H9 (cell line): Measurements from ENCODE around the gene CCL26. TPM values are rescaled to one million over a fixed set of nuclear protein-coding genes. Genes with fewer than 3 reads are reported as not detected.

Experiments
- DNase-seq: peaks from one replicate; pipeline ENCODE4 v3.0.0-alpha.2; 2017
- H2AFZ ChIP-seq: one replicate; pipeline ENCODE4 v1.6.1; 2013; ENCODE audit warnings: mild to moderate bottlenecking, low read length, control low read depth, moderate library complexity
- H2AK5ac ChIP-seq: 2 replicates; pipeline ENCODE4 v1.6.1; 2013; ENCODE audit warnings: low read length, control low read depth, mixed read lengths; ENCODE audit not compliant: insufficient read length
- H2BK120ac ChIP-seq: one replicate; pipeline ENCODE4 v1.6.1; 2013; ENCODE audit warnings: low read depth, mild to moderate bottlenecking, low read length, control low read depth, inconsistent platforms; ENCODE audit not compliant: poor library complexity, severe bottlenecking
- H2BK12ac ChIP-seq: 2 replicates; pipeline ENCODE4 v1.6.1; 2013; ENCODE audit warnings: low read length, control low read depth, mixed read lengths, low read depth; ENCODE audit not compliant: insufficient read length
- H2BK15ac ChIP-seq: 2 replicates; pipeline ENCODE4 v1.6.1; 2013; ENCODE audit warnings: low read depth, low read length, control low read depth
- H2BK20ac ChIP-seq: one replicate; pipeline ENCODE4 v1.6.1; 2013; ENCODE audit warnings: low read depth, mild to moderate bottlenecking, low read length, control low read depth, inconsistent platforms; ENCODE audit not compliant: poor library complexity, severe bottlenecking
- H2BK5ac ChIP-seq: 2 replicates; pipeline ENCODE4 v1.6.1; 2013; ENCODE audit warnings: low read length, control low read depth, mixed read lengths; ENCODE audit not compliant: insufficient read length
- H3K14ac ChIP-seq: 2 replicates; pipeline ENCODE4 v1.6.1; 2013; ENCODE audit warnings: low read length, control low read depth; ENCODE audit not compliant: insufficient read depth
- H3K18ac ChIP-seq: 2 replicates; pipeline ENCODE4 v1.6.1; 2013; ENCODE audit warnings: low read depth, mild to moderate bottlenecking, mixed read lengths, low read length, control low read depth; ENCODE audit not compliant: insufficient read length
- H3K23ac ChIP-seq: 2 replicates; pipeline ENCODE4 v1.6.1; 2013; ENCODE audit warnings: low read length, control low read depth, mixed read lengths, low read depth; ENCODE audit not compliant: insufficient read length
- H3K23me2 ChIP-seq: 2 replicates; pipeline ENCODE4 v1.6.1; 2013; ENCODE audit warnings: low read depth, mild to moderate bottlenecking, mixed read lengths, low read length, control low read depth; ENCODE audit not compliant: insufficient read length, poor library complexity, severe bottlenecking
- H3K27ac ChIP-seq: 2 replicates; pipeline ENCODE4 v1.5.1; 2013; ENCODE audit warnings: low read length, control low read depth, mixed read lengths, low read depth; ENCODE audit not compliant: insufficient read length
- H3K27me3 ChIP-seq: 2 replicates; pipeline ENCODE4 v1.6.1; 2013; ENCODE audit warnings: low read length, control low read depth, inconsistent platforms; ENCODE audit not compliant: insufficient read depth
- H3K4ac ChIP-seq: 2 replicates; pipeline ENCODE4 v1.6.1; 2013; ENCODE audit warnings: low read depth, mild to moderate bottlenecking, control low read depth, inconsistent platforms, low read length, moderate library complexity
- H3K4me1 ChIP-seq: 2 replicates; pipeline ENCODE4 v1.6.1; 2013; ENCODE audit warnings: low read length, control low read depth, inconsistent platforms; ENCODE audit not compliant: insufficient read depth
- H3K4me2 ChIP-seq: 2 replicates; pipeline ENCODE4 v1.6.1; 2013; ENCODE audit warnings: low read length, control low read depth, mixed read lengths; ENCODE audit not compliant: insufficient read length, insufficient read depth
- H3K56ac ChIP-seq: 2 replicates; pipeline ENCODE4 v1.6.1; 2013; ENCODE audit warnings: low read depth, mild to moderate bottlenecking, mixed read lengths, low read length, control low read depth; ENCODE audit not compliant: insufficient read length
- H3K79me1 ChIP-seq: 2 replicates; pipeline ENCODE4 v1.6.1; 2013; ENCODE audit warnings: low read depth, mild to moderate bottlenecking, moderate library complexity, low read length, control low read depth, inconsistent platforms; ENCODE audit not compliant: insufficient read depth, poor library complexity, severe bottlenecking
- H3K79me2 ChIP-seq: 2 replicates; pipeline ENCODE4 v1.6.1; 2013; ENCODE audit warnings: low read length, control low read depth, inconsistent platforms; ENCODE audit not compliant: insufficient read depth
- H3K9ac ChIP-seq: 2 replicates; pipeline ENCODE4 v1.6.1; 2013; ENCODE audit warnings: low read length, control low read depth, mixed read lengths; ENCODE audit not compliant: insufficient read length; ENCODE audit errors: extremely low read depth
- H3K9me3 ChIP-seq: one replicate; pipeline ENCODE4 v1.6.1; 2013; ENCODE audit warnings: low read depth, low read length, inconsistent platforms; ENCODE audit not compliant: control insufficient read depth
- H3T11ph ChIP-seq: one replicate; pipeline ENCODE4 v1.6.1; 2013; ENCODE audit warnings: mild to moderate bottlenecking, low read length, control low read depth, inconsistent platforms
- H4K20me1 ChIP-seq: one replicate; pipeline ENCODE4 v1.6.1; 2013; ENCODE audit not compliant: control insufficient read depth, insufficient read length, insufficient read depth
- H4K5ac ChIP-seq: 2 replicates; pipeline ENCODE4 v1.6.1; 2013; ENCODE audit warnings: low read depth, mild to moderate bottlenecking, mixed read lengths, low read length, control low read depth; ENCODE audit not compliant: insufficient read length
- H4K8ac ChIP-seq: replicated peaks from 2 replicates; pipeline ENCODE4 v1.6.1; 2013; ENCODE audit warnings: low read length, control low read depth, mixed read lengths, low read depth; ENCODE audit not compliant: insufficient read length
- H4K91ac ChIP-seq: 2 replicates; pipeline ENCODE4 v1.6.1; 2013; ENCODE audit warnings: low read depth, mild to moderate bottlenecking, moderate library complexity, mixed read lengths, low read length, control low read depth; ENCODE audit not compliant: insufficient read length
- H3K27ac Mint-ChIP-seq, 3 experiments: 2 replicates in 2 of 3; 3 replicates in 1 of 3; pipeline ENCODE4 v1.8.0; 2020 to 2021; ENCODE audit warnings: mixed read lengths in 3 of 3, mild to moderate bottlenecking in 1 of 3, moderate library complexity in 1 of 3
- H3K27me3 Mint-ChIP-seq: 2 replicates; pipeline ENCODE4 v1.8.0; 2021; ENCODE audit warnings: low read depth, mild to moderate bottlenecking, moderate library complexity, mixed read lengths
- H3K36me3 Mint-ChIP-seq, 3 experiments: 2 replicates in 2 of 3; 3 replicates in 1 of 3; pipeline ENCODE4 v1.8.0; 2020 to 2021; ENCODE audit warnings: low read depth in 3 of 3, mixed read lengths in 3 of 3; ENCODE audit not compliant: insufficient read depth in 1 of 3
- H3K4me1 Mint-ChIP-seq, 2 experiments: 2 replicates each; pipeline ENCODE4 v1.8.0; 2020; ENCODE audit warnings: mixed read lengths in 2 of 2
- H3K4me3 Mint-ChIP-seq, 2 experiments: 2 replicates in 1 of 2; 3 replicates in 1 of 2; pipeline ENCODE4 v1.8.0; 2020 to 2021; ENCODE audit warnings: mild to moderate bottlenecking in 2 of 2, mixed read lengths in 2 of 2, moderate library complexity in 1 of 2
- H3K9me3 Mint-ChIP-seq, 2 experiments: 2 replicates in 1 of 2; 3 replicates in 1 of 2; pipeline ENCODE4 v1.8.0; 2020; ENCODE audit warnings: mild to moderate bottlenecking in 2 of 2, mixed read lengths in 2 of 2, moderate library complexity in 1 of 2
- WGBS: extraction: QIAGEN DNeasy Blood & Tissue Kit; methylation state at CpG from one replicate; pipeline ENCODE4 v1.1.7; 2013; ENCODE audit warnings: missing lambda C conversion rate, low lambda C conversion rate, mixed read lengths; ENCODE audit not compliant: insufficient read length; ENCODE audit errors: extremely low coverage; 5-methylcytosine and 5-hydroxymethylcytosine counted together
- total RNA-seq: library from RNA; stranded (reverse); gene quantifications from 2 replicates; pipeline ENCODE4 v1.2.1, GENCODE V29; 2021
- TF ChIP-seq, protein P1 (sequence below): fragments of 200-600 bp; sonication (generic); conservative IDR thresholded peaks from 3 replicates; pipeline ENCODE4 v1.8.0; 2021; ENCODE audit warnings: antibody characterized with exemption, mild to moderate bottlenecking

The CCL26 gene
- total RNA-seq, 1 experiment from 2014 or later = 9.3 TPM

DNA sequence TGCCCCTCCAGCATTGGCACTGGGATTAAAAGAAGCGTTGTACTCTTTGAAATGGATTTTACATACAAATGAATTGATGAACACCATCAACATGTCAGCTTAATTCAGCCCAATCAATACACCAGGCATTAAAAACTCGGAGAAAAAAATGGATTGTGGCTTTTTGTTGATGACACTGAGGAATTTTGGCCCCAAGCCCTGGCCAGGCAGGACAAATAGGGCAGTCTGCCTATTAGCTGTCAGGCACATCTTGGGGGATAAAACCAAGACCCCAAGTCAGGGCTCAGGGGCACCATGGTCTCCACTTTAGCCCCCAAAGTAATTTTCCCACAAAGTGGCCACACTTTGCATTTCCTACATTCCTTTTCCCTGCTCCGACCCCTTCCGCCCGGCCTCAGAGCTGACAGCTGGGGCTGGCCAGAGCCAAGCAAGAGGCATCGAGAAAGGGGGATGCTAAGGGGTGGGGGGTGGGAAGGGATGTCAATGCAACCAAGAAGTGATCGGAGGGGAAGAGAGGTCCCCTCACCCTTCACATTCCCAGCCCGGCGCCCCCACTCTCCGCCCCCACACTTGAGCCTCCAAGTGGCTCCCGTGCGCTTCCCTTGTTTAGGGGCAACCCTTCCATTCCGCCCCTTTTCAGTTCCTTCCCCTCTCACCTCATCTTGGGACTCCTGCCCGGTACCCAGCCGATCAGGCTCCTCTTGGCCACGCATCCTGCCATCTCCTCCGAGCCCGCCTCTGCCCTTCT is 34.0 kb downstream of the CCL26 start:
- H3K4ac ChIP-seq = no peak overlapping the region
- WGBS = no CpG with 5 or more reads among the region's 18 CpGs
- peak overlapping the region; percentile 87 to 96 for H3K4me3 Mint-ChIP-seq

More for the DNA sequence above, 34.0 kb downstream of the CCL26 start:
- H2BK120ac ChIP-seq = no peak overlapping the region
- no peaks in the 10 kb centered on the region for H3K79me1 ChIP-seq
- TF ChIP-seq, protein P1, sequence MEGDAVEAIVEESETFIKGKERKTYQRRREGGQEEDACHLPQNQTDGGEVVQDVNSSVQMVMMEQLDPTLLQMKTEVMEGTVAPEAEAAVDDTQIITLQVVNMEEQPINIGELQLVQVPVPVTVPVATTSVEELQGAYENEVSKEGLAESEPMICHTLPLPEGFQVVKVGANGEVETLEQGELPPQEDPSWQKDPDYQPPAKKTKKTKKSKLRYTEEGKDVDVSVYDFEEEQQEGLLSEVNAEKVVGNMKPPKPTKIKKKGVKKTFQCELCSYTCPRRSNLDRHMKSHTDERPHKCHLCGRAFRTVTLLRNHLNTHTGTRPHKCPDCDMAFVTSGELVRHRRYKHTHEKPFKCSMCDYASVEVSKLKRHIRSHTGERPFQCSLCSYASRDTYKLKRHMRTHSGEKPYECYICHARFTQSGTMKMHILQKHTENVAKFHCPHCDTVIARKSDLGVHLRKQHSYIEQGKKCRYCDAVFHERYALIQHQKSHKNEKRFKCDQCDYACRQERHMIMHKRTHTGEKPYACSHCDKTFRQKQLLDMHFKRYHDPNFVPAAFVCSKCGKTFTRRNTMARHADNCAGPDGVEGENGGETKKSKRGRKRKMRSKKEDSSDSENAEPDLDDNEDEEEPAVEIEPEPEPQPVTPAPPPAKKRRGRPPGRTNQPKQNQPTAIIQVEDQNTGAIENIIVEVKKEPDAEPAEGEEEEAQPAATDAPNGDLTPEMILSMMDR = no peak
- DNase-seq = peak; percentile 45
- no peak overlapping the region for H4K8ac ChIP-seq
- no peak overlapping the region for H4K5ac ChIP-seq
- peaks cover 26 to 39% of the 10 kb centered on the region in 2 experiments for H3K4me1 Mint-ChIP-seq
- no peaks in the 10 kb centered on the region for H3K9me3 ChIP-seq
- no peak overlapping the region for H3T11ph ChIP-seq
- no peaks in the 10 kb centered on the region for H3K79me2 ChIP-seq
- no peak overlapping the region for H2BK12ac ChIP-seq
- H3K56ac ChIP-seq = no peak overlapping the region
- H2BK15ac ChIP-seq = no peak overlapping the region
- no peak overlapping the region for H3K18ac ChIP-seq
- H3K23ac ChIP-seq = no peak overlapping the region
- no peak overlapping the region for H4K91ac ChIP-seq
- no peak overlapping the region for H2AFZ ChIP-seq
- H3K9ac ChIP-seq = peak overlapping the region; percentile 24
- H3K27ac Mint-ChIP-seq = peak overlapping the region in 1 of 3 experiments; percentile 98; a peak in 1 of 7 replicates
- H3K23me2 ChIP-seq = peaks cover 11% of the 10 kb centered on the region
- H2BK20ac ChIP-seq = no peak overlapping the region
- peaks cover 9% of the 10 kb centered on the region for H3K4me1 ChIP-seq
- peak overlapping the region; percentile 57 for H3K4me2 ChIP-seq
- H4K20me1 ChIP-seq = no peaks in the 10 kb centered on the region
- peaks cover 17% of the 10 kb centered on the region for H3K27me3 Mint-ChIP-seq
- no peak overlapping the region for H3K27ac ChIP-seq
- H3K36me3 Mint-ChIP-seq = peaks cover 0 to 3% (median 0%) of the 10 kb centered on the region in 3 experiments; a peak in 1 of 7 replicates
- H2AK5ac ChIP-seq = no peak overlapping the region
- H2BK5ac ChIP-seq = no peak overlapping the region
- H3K14ac ChIP-seq = no peak overlapping the region; the same call in 1 of the 2 replicates
- no peaks in the 10 kb centered on the region; a peak in 1 of 5 replicates for H3K9me3 Mint-ChIP-seq
- H3K27me3 ChIP-seq = no peaks in the 10 kb centered on the region; the same call in 1 of the 2 replicates
